SU-DHL-6 (cell line): ENCODE results near the gene DOCK9.

Source experiments
- CTCF ChIP-seq: fragments of 200-600 bp; sonication (generic); IDR thresholded peaks from one replicate; pipeline ENCODE4 v1.5.1; 2017; ENCODE audit warnings: antibody characterized with exemption, mild to moderate bottlenecking, low read length, moderate library complexity; ENCODE audit not compliant: insufficient read depth, poor library complexity, severe bottlenecking
- EZH2phosphoT487 ChIP-seq: fragments of 200-600 bp; sonication (generic), shearing (Covaris generic); conservative IDR thresholded peaks from 2 replicates; pipeline ENCODE4 v1.6.1; 2018; ENCODE audit warnings: mild to moderate bottlenecking, antibody characterized with exemption, low read length, moderate library complexity, mixed read lengths

DNA sequence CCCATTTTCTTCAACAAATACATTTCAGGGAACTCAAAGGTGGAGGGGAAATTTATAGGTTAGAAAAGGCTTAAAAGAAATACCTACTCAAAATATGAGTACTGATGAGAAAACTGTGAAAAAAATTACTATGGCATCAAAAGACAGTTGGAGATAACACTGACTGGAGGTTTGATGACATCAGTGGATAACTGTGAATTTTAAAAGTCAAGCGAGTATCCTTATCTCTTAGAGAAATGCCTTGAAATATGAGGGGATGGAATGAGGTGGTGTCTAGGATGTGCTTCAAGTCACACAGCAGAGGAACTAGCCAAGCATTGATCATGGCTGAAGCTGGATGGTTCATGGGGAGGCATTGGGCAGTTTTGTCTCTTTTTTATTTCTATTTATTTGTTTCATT is 198.2 kb downstream of the DOCK9 start:
- TF ChIP-seq CTCF (no peak), EZH2phosphoT487 (no peak)
